ENCODE data around the gene TNIK. TPM values are rescaled to one million over a fixed set of nuclear protein-coding genes. Genes with fewer than 3 reads are reported as not detected.

The TNIK gene
- total and polyA plus RNA-seq, 2 of the 4 experiments (the other 2 are of a cell fraction) = 3.4 to 6.3 TPM

- in situ Hi-C loops (cut with MboI; ENCODE audit: low sequenced_read_pairs) (no loop called here), dilution Hi-C loops (cut with HindIII; ENCODE audit: low sequenced_read_pairs, unreplicated experiment) (no loop called here), intact Hi-C loops (cut with micrococcal nuclease) (no loop called here)
- peaks cover 0 to 3% of the 10 kb centered on the region in 2 experiments; a peak in 1 of 4 replicates for H3K79me1 ChIP-seq (ENCODE audit: low read depth in 1 of 2, low read length in 2 of 2)
- WGBS, 2 experiments (ENCODE audit: extremely low coverage in 2 of 2, insufficient read length in 1 of 2) = 43% methylated on average over 3 of the region's 7 CpGs; no CpG with 5 or more reads in 1 of the 2 experiments
- peaks cover 2% of the 10 kb centered on the region; the same call in 1 of the 2 replicates for H3K4me1 ChIP-seq (ENCODE audit: control insufficient read depth, insufficient read depth, low read length)
- DNase-seq (peak; percentile 58), ATAC-seq (ENCODE audit: low read depth) (peak; percentile 49)
- no peak overlapping the region for H3K9ac ChIP-seq (ENCODE audit: low read depth, low read length)
- no peak overlapping the region for H2BK15ac ChIP-seq (ENCODE audit: low read depth, low read length)
- BruUV-seq (replicated peaks) = no TSS peak
- no peaks in the 10 kb centered on the region for H3K36me3 ChIP-seq (ENCODE audit: control insufficient read depth, insufficient read depth, low read length)
- peak overlapping the region; percentile 53 for H2BK120ac ChIP-seq (ENCODE audit: low read depth, low read length)
- H3K56ac ChIP-seq (ENCODE audit: extremely low read depth, insufficient read depth, low read length) = no peak overlapping the region
- H4K91ac ChIP-seq (ENCODE audit: insufficient read depth, low read depth, low read length) = no peak overlapping the region
- no peaks in the 10 kb centered on the region for H4K20me1 ChIP-seq (ENCODE audit: insufficient read depth, low read length)
- TF ChIP-seq MAZ (IDR thresholded peaks at IDR 0.05; ENCODE audit: borderline replicate concordance, low read depth, low read length) (no peak), POLR2A (IDR thresholded peaks at IDR 0.05; ENCODE audit: low read depth, low read length) (no peak), MXI1 (IDR thresholded peaks at IDR 0.05; ENCODE audit: borderline replicate concordance, low read depth, low read length) (no peak)
- no peaks in the 10 kb centered on the region for H3K27me3 ChIP-seq (ENCODE audit: control insufficient read depth, insufficient read depth, low read length)
- H2BK20ac ChIP-seq (ENCODE audit: low read depth, low read length) = no peak overlapping the region
- peak overlapping the region; percentile 26; the same call in 1 of the 2 replicates for H3K27ac ChIP-seq (ENCODE audit: insufficient read depth, low read length)
- H4K5ac ChIP-seq (ENCODE audit: low read depth, low read length) = 0 out of 2 replicates have a peak overlapping the region, but pooled peaks have one; percentile 26
- H3K9me3 ChIP-seq (ENCODE audit: control insufficient read depth, insufficient read depth, low read length) = no peaks in the 10 kb centered on the region
- no peak overlapping the region for H2AK5ac ChIP-seq (ENCODE audit: low read depth, low read length)
- H3K9me1 ChIP-seq (ENCODE audit: insufficient read depth, low read length) = peaks cover 3% of the 10 kb centered on the region; the same call in 1 of the 2 replicates
- H3K23ac ChIP-seq (ENCODE audit: low read depth, low read length) = no peak overlapping the region
- H3K18ac ChIP-seq (ENCODE audit: low read depth, low read length) = peak overlapping the region; percentile 17
- H3K4ac ChIP-seq (ENCODE audit: low read depth, low read length) = peak overlapping the region; percentile 43; the same call in 1 of the 2 replicates
- no peak overlapping the region for H3K4me3 ChIP-seq (ENCODE audit: insufficient read depth, low read depth, low read length)
- peak overlapping the region; percentile 70; the same call in 1 of the 2 replicates for H3K14ac ChIP-seq (replicated peaks; ENCODE audit: low read depth, low read length)
- H2AFZ ChIP-seq (replicated peaks; ENCODE audit: low read length, poor library complexity) = peak overlapping the region; percentile 58
- ChIA-PET CTCF (interaction anchor here (1.0 kb wide), 1 partner anchor 8 kb away, joined by 3 read pairs; no protein-coding TSS in a partner anchor), POLR2A (ENCODE audit: unreplicated experiment) (no interaction called here)
- H2AK9ac ChIP-seq (replicated peaks; ENCODE audit: low read depth, low read length, poor library complexity) = no peak overlapping the region
- peak overlapping the region; percentile 84 for H3K4me2 ChIP-seq (ENCODE audit: low read depth, low read length)
- peak overlapping the region in 1 of 2 experiments; percentile 47; a peak in 1 of 4 replicates for H4K8ac ChIP-seq (ENCODE audit: low read depth in 2 of 2, low read length in 2 of 2)
- no peak overlapping the region for H2BK5ac ChIP-seq (ENCODE audit: low read depth, low read length, poor library complexity, severe bottlenecking)
Observed at GRCh38 chr3:171393032-171393744, 67.0 kb downstream of the TNIK start.

Data from IMR-90 (cell line).